Measurements from ENCODE around the gene LIPE. TPM values are rescaled to one million over a fixed set of nuclear protein-coding genes. Genes with fewer than 3 reads are reported as not detected.

Gene LIPE
- total RNA-seq, 6 donors from 2014 or later = 1.3 to 6.2 (median 4.2) TPM

- DNase-seq (no peak), ATAC-seq (ENCODE audit: low FRiP score in 2 of 2) (no peak)
- Histone ChIP-seq H3K4me3 (no peak overlapping the region), H3K27ac (no peak overlapping the region), H3K36me3 (peaks cover 0 to 35% (median 8%) of the 10 kb centered on the region in 4 donors), H3K9me3 (peaks cover 0 to 3% (median 0%) of the 10 kb centered on the region in 4 donors), H3K4me1 (peaks cover 0 to 4% (median 0%) of the 10 kb centered on the region in 4 donors), H3K27me3 (no peaks in the 10 kb centered on the region)
- 93 to 94% methylated on average over 4 of the region's 4 CpGs for WGBS, 2 donors
- TF ChIP-seq CTCF (IDR thresholded peaks at IDR 0.05) (no peak), POLR2AphosphoS5 (IDR thresholded peaks at IDR 0.05) (no peak), EP300 (IDR thresholded peaks at IDR 0.05) (no peak), POLR2A (IDR thresholded peaks at IDR 0.05) (no peak)
Measured at GRCh38 chr19:42367929-42368328, 59.3 kb downstream of the LIPE start.

- Histone ChIP-seq H3K4me3 (no peak overlapping the region), H3K4me1 (peaks cover 0 to 4% (median 0%) of the 10 kb centered on the region in 4 donors), H3K36me3 (peaks cover 0 to 37% (median 12%) of the 10 kb centered on the region in 4 donors), H3K27me3 (no peaks in the 10 kb centered on the region), H3K9me3 (peaks cover 0 to 3% (median 0%) of the 10 kb centered on the region in 4 donors), H3K27ac (no peak overlapping the region)
- 72 to 86% methylated on average over 1 of the region's 1 CpG for WGBS, 2 donors
- ATAC-seq (ENCODE audit: low FRiP score in 2 of 2) (no peak), DNase-seq (no peak)
- TF ChIP-seq POLR2AphosphoS5 (IDR thresholded peaks at IDR 0.05) = no peak
- TF ChIP-seq POLR2A (IDR thresholded peaks at IDR 0.05) = no peak
- no peak for TF ChIP-seq CTCF (IDR thresholded peaks at IDR 0.05)
- no peak for TF ChIP-seq EP300 (IDR thresholded peaks at IDR 0.05)
Measured at GRCh38 chr19:42366673-42367072, 60.5 kb downstream of the LIPE start.

- peaks cover 0 to 3% (median 0%) of the 10 kb centered on the region in 4 donors for H3K9me3 ChIP-seq
- H3K4me1 ChIP-seq = peaks cover 0 to 4% (median 0%) of the 10 kb centered on the region in 4 donors
- H3K36me3 ChIP-seq = peaks cover 0 to 41% (median 12%) of the 10 kb centered on the region in 4 donors
- H3K4me3 ChIP-seq = no peak overlapping the region
- ATAC-seq (ENCODE audit: low FRiP score in 2 of 2) (no peak), DNase-seq (no peak)
- H3K27me3 ChIP-seq = no peaks in the 10 kb centered on the region
- TF ChIP-seq POLR2AphosphoS5 (IDR thresholded peaks at IDR 0.05) (no peak), POLR2A (IDR thresholded peaks at IDR 0.05) (no peak), EP300 (IDR thresholded peaks at IDR 0.05) (no peak), CTCF (IDR thresholded peaks at IDR 0.05) (no peak)
- 82 to 89% methylated on average over 14 to 17 of the region's 17 CpGs for WGBS, 2 donors
- no peak overlapping the region for H3K27ac ChIP-seq
Measured at GRCh38 chr19:42363614-42364346, 63.4 kb downstream of the LIPE start.

- H3K36me3 ChIP-seq = peaks cover 0 to 49% (median 16%) of the 10 kb centered on the region in 4 donors
- H3K4me1 ChIP-seq = peaks cover 0 to 4% (median 0%) of the 10 kb centered on the region in 4 donors
- no peak overlapping the region for H3K27ac ChIP-seq
- no peak for ATAC-seq (ENCODE audit: low FRiP score in 2 of 2)
- DNase-seq = no peak
- 93 to 95% methylated on average over 13 of the region's 13 CpGs for WGBS, 2 donors
- H3K9me3 ChIP-seq = peaks cover 0 to 3% (median 0%) of the 10 kb centered on the region in 4 donors
- no peak overlapping the region for H3K4me3 ChIP-seq
- no peaks in the 10 kb centered on the region for H3K27me3 ChIP-seq
- TF ChIP-seq EP300 (IDR thresholded peaks at IDR 0.05) (no peak), POLR2AphosphoS5 (IDR thresholded peaks at IDR 0.05) (no peak), CTCF (IDR thresholded peaks at IDR 0.05) (no peak), POLR2A (IDR thresholded peaks at IDR 0.05) (no peak)
Measured at GRCh38 chr19:42362891-42363440, 64.2 kb downstream of the LIPE start.
